K562 (cell line): ENCODE results near the gene PDLIM4. TPM values are rescaled to one million over a fixed set of nuclear protein-coding genes. Genes with fewer than 3 reads are reported as not detected.
A peak's percentile ranks its signal among the peaks of the same experiment; 100 is the strongest.

Experiments used
- CXXC5 ChIP-seq: fragments of 250-450 bp; sonication (Bioruptor Pico); IDR thresholded peaks from 2 replicates; pipeline ENCODE4 v1.8.0; 2022; ENCODE audit warnings: inconsistent platforms, mild to moderate bottlenecking, moderate library complexity
- MAFG ChIP-seq: fragments of 450-650 bp; conservative IDR thresholded peaks from 2 replicates; pipeline ENCODE4 v1.6.1; 2016; ENCODE audit warnings: missing genetic modification characterization, missing compliant biosample characterization
- RFX1 ChIP-seq: fragments of 450-650 bp; IDR thresholded peaks from 2 replicates; pipeline ENCODE4 v1.6.1; 2016; ENCODE audit warnings: mild to moderate bottlenecking, moderate library complexity
- SP1 ChIP-seq: sonication (generic); formaldehyde crosslinking; IDR thresholded peaks from 2 replicates; pipeline ENCODE4 v1.8.1; 2022; ENCODE audit warnings: mild to moderate bottlenecking, missing genetic modification reagents
- TBP ChIP-seq: optimal IDR thresholded peaks from 2 replicates; pipeline ENCODE3; 2011; ENCODE audit warnings: low read depth, low read length, improper control_type of control experiment
- TFAM ChIP-seq: fragments of 250-450 bp; sonication (Bioruptor Pico); conservative IDR thresholded peaks from 2 replicates; pipeline ENCODE4 v1.5.0; 2021; ENCODE audit warnings: mild to moderate bottlenecking, moderate library complexity
- ZFPM2 ChIP-seq: fragments of 250-450 bp; sonication (Bioruptor Pico); IDR thresholded peaks from 2 replicates; pipeline ENCODE4 v1.5.1; 2022; ENCODE audit warnings: mild to moderate bottlenecking
- polyA plus RNA-seq, 8 experiments: library from polyadenylated mRNA; depleted of rRNA in 4 of 8; stranded (reverse) in 5 of 8; unstranded in 3 of 8; fragments of >200 nt; fragmentation: Nextera tagmentation in 2 of 8; fragmentation: Illumina TruSeq in 1 of 8; extraction: Ambion mirVana in 2 of 8; extraction: Trizol in 1 of 8; gene quantifications; 2 replicates each; pipeline versions ENCODE4 v1.2.1 to v1.2.3, GENCODE V29; 2011 to 2014; ENCODE audit warnings: inconsistent platforms in 1 of 8, missing spikeins in 1 of 8
- total RNA-seq, 7 experiments: library from RNA; depleted of rRNA in 6 of 7; stranded (reverse); fragments of >200 nt in 6 of 7; fragmentation: Illumina TruSeq in 2 of 7; extraction: Trizol in 2 of 7; gene quantifications; 2 replicates each; pipeline versions ENCODE4 v1.2.1 to v1.2.3, GENCODE V29; 2011 to 2021; ENCODE audit warnings: low replicate concordance in 1 of 7
- TF ChIP-seq, protein P1 (sequence below): sonication (generic); formaldehyde crosslinking; IDR thresholded peaks from 2 replicates; pipeline ENCODE4 v1.9.0; 2022; ENCODE audit warnings: mild to moderate bottlenecking, missing genetic modification reagents
- TF ChIP-seq, protein P2 (sequence below): fragments of 250-450 bp; sonication (Bioruptor Pico); IDR thresholded peaks from 2 replicates; pipeline ENCODE4 v1.5.0; 2021
- TF ChIP-seq, protein P3 (sequence below), 3 experiments: IDR thresholded peaks in 2 of 3; conservative IDR thresholded peaks in 1 of 3; 2 replicates each; pipeline ENCODE4 v1.5.1; 2011 to 2012; ENCODE audit warnings: low read length in 3 of 3, mild to moderate bottlenecking in 3 of 3, control low read depth in 2 of 3, improper control_type of control experiment in 1 of 3, inconsistent platforms in 1 of 3, low read depth in 1 of 3, mixed read lengths in 1 of 3, moderate library complexity in 1 of 3; ENCODE audit not compliant: insufficient read depth in 2 of 3
- TF ChIP-seq, protein P4 (sequence below): fragments of 450-650 bp; formaldehyde crosslinking; conservative IDR thresholded peaks from 2 replicates; pipeline ENCODE4 v1.4.0; 2022; ENCODE audit warnings: mild to moderate bottlenecking, missing genetic modification characterization
- TF ChIP-seq, protein P5 (sequence below): sonication (generic); formaldehyde crosslinking; IDR thresholded peaks from 2 replicates; pipeline ENCODE4 v1.4.0; 2020; ENCODE audit warnings: mild to moderate bottlenecking, missing genetic modification reagents
- TF ChIP-seq, protein P6 (sequence below): fragments of 200-800 bp; sonication (Bioruptor generic); IDR thresholded peaks from 2 replicates; pipeline ENCODE4 v1.6.1; 2017; ENCODE audit warnings: missing genetic modification characterization, missing compliant biosample characterization
- TF ChIP-seq, protein P7 (sequence below), 2 experiments: fragments of 450-650 bp in 1 of 2; IDR thresholded peaks; 2 replicates each; pipeline ENCODE4 v1.6.1; 2011 to 2017; ENCODE audit warnings: low read depth in 2 of 2, antibody characterized with exemption in 1 of 2, borderline replicate concordance in 1 of 2, low read length in 1 of 2, mild to moderate bottlenecking in 1 of 2, mixed read lengths in 1 of 2; ENCODE audit not compliant: control insufficient read depth in 1 of 2

Gene PDLIM4
- total and polyA plus RNA-seq, 9 of the 15 experiments (the other 6 are each of a cell fraction or from before 2014, with no cell fraction given): 0.28 to 32.8 (median 13.1) TPM

DNA sequence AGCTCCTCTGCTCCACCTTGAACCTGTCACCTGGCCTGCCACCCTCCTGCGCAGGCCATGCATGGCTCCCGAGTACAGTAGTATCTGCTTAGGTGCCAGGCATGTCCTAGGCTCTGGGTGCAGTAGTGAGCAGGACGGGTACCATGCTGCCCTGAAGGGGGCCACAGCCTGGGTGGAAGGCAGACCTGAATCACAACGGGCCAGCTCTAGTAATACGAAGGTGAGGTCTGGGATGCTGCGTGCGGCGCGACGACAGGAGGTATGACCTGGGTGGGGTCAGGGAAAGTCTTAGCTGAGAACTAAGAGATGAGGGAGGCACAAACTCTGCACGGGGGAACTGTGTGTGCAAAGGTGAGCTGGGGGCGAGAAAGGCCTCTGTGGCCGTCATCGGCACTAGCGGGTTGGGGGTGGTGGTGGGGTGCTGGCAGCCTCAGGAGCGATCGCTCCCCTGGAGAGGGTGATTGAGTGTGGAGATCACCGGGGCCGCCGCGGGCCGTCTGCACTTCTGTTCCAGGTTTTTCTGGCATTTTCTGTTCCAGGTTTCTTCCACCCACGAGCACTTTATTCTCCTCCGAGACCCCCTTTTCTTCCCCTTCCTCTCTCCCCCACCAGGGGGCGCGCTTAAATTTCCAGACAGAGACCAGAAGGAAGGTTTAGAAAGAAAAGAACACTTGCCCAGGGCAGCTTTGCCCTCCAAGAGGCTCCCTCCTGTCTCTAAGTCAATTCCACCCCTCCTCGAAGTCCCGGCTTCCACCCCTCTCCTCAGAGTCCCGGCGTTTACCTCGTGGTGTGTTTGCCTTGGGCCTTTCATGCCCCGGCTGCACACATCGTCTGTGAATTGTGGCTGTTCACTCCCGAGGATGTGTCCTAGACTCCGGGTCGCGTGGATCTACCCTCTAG lies 15.1 kb downstream of the PDLIM4 start (continued):
- TF ChIP-seq, protein P1, sequence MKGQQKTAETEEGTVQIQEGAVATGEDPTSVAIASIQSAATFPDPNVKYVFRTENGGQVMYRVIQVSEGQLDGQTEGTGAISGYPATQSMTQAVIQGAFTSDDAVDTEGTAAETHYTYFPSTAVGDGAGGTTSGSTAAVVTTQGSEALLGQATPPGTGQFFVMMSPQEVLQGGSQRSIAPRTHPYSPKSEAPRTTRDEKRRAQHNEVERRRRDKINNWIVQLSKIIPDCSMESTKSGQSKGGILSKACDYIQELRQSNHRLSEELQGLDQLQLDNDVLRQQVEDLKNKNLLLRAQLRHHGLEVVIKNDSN (CRISPR knock-in tag): no peak
- TF ChIP-seq, protein P2, sequence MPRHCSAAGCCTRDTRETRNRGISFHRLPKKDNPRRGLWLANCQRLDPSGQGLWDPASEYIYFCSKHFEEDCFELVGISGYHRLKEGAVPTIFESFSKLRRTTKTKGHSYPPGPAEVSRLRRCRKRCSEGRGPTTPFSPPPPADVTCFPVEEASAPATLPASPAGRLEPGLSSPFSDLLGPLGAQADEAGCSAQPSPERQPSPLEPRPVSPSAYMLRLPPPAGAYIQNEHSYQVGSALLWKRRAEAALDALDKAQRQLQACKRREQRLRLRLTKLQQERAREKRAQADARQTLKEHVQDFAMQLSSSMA (CRISPR knock-in tag): no peak
- TF ChIP-seq SP1 (no peak), RFX1 (no peak), CXXC5 (peak; percentile 34), TFAM (no peak), TBP (no peak), MAFG (no peak), ZFPM2 (CRISPR knock-in tag) (no peak)
- TF ChIP-seq, protein P3, sequence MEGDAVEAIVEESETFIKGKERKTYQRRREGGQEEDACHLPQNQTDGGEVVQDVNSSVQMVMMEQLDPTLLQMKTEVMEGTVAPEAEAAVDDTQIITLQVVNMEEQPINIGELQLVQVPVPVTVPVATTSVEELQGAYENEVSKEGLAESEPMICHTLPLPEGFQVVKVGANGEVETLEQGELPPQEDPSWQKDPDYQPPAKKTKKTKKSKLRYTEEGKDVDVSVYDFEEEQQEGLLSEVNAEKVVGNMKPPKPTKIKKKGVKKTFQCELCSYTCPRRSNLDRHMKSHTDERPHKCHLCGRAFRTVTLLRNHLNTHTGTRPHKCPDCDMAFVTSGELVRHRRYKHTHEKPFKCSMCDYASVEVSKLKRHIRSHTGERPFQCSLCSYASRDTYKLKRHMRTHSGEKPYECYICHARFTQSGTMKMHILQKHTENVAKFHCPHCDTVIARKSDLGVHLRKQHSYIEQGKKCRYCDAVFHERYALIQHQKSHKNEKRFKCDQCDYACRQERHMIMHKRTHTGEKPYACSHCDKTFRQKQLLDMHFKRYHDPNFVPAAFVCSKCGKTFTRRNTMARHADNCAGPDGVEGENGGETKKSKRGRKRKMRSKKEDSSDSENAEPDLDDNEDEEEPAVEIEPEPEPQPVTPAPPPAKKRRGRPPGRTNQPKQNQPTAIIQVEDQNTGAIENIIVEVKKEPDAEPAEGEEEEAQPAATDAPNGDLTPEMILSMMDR (IDR thresholded peaks at IDR 0.05 in 2 of 3, conservative IDR thresholded peaks at IDR 0.05 in 1 of 3; ENCODE audit: insufficient read depth in 2 of 3, low read depth in 1 of 3, low read length in 3 of 3): peak; percentile 82 to 89 (median 84)
- TF ChIP-seq, protein P4, sequence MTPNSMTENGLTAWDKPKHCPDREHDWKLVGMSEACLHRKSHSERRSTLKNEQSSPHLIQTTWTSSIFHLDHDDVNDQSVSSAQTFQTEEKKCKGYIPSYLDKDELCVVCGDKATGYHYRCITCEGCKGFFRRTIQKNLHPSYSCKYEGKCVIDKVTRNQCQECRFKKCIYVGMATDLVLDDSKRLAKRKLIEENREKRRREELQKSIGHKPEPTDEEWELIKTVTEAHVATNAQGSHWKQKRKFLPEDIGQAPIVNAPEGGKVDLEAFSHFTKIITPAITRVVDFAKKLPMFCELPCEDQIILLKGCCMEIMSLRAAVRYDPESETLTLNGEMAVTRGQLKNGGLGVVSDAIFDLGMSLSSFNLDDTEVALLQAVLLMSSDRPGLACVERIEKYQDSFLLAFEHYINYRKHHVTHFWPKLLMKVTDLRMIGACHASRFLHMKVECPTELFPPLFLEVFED (CRISPR knock-in tag): no peak
- TF ChIP-seq, protein P5, sequence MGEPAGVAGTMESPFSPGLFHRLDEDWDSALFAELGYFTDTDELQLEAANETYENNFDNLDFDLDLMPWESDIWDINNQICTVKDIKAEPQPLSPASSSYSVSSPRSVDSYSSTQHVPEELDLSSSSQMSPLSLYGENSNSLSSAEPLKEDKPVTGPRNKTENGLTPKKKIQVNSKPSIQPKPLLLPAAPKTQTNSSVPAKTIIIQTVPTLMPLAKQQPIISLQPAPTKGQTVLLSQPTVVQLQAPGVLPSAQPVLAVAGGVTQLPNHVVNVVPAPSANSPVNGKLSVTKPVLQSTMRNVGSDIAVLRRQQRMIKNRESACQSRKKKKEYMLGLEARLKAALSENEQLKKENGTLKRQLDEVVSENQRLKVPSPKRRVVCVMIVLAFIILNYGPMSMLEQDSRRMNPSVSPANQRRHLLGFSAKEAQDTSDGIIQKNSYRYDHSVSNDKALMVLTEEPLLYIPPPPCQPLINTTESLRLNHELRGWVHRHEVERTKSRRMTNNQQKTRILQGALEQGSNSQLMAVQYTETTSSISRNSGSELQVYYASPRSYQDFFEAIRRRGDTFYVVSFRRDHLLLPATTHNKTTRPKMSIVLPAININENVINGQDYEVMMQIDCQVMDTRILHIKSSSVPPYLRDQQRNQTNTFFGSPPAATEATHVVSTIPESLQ (CRISPR knock-in tag): no peak
- TF ChIP-seq, protein P6, sequence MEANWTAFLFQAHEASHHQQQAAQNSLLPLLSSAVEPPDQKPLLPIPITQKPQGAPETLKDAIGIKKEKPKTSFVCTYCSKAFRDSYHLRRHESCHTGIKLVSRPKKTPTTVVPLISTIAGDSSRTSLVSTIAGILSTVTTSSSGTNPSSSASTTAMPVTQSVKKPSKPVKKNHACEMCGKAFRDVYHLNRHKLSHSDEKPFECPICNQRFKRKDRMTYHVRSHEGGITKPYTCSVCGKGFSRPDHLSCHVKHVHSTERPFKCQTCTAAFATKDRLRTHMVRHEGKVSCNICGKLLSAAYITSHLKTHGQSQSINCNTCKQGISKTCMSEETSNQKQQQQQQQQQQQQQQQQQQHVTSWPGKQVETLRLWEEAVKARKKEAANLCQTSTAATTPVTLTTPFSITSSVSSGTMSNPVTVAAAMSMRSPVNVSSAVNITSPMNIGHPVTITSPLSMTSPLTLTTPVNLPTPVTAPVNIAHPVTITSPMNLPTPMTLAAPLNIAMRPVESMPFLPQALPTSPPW (CRISPR knock-in tag): no peak
- TF ChIP-seq, protein P7, sequence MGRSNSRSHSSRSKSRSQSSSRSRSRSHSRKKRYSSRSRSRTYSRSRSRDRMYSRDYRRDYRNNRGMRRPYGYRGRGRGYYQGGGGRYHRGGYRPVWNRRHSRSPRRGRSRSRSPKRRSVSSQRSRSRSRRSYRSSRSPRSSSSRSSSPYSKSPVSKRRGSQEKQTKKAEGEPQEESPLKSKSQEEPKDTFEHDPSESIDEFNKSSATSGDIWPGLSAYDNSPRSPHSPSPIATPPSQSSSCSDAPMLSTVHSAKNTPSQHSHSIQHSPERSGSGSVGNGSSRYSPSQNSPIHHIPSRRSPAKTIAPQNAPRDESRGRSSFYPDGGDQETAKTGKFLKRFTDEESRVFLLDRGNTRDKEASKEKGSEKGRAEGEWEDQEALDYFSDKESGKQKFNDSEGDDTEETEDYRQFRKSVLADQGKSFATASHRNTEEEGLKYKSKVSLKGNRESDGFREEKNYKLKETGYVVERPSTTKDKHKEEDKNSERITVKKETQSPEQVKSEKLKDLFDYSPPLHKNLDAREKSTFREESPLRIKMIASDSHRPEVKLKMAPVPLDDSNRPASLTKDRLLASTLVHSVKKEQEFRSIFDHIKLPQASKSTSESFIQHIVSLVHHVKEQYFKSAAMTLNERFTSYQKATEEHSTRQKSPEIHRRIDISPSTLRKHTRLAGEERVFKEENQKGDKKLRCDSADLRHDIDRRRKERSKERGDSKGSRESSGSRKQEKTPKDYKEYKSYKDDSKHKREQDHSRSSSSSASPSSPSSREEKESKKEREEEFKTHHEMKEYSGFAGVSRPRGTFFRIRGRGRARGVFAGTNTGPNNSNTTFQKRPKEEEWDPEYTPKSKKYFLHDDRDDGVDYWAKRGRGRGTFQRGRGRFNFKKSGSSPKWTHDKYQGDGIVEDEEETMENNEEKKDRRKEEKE (IDR thresholded peaks at IDR 0.05; ENCODE audit: borderline replicate concordance in 1 of 2, control insufficient read depth in 1 of 2, low read depth in 2 of 2, low read length in 1 of 2): 0 out of 4 replicates have a peak, but pooled peaks of 1 of the 2 experiments have one; percentile 31
